ENCODE results near the gene WWOX.

WWOX gene

DNA sequence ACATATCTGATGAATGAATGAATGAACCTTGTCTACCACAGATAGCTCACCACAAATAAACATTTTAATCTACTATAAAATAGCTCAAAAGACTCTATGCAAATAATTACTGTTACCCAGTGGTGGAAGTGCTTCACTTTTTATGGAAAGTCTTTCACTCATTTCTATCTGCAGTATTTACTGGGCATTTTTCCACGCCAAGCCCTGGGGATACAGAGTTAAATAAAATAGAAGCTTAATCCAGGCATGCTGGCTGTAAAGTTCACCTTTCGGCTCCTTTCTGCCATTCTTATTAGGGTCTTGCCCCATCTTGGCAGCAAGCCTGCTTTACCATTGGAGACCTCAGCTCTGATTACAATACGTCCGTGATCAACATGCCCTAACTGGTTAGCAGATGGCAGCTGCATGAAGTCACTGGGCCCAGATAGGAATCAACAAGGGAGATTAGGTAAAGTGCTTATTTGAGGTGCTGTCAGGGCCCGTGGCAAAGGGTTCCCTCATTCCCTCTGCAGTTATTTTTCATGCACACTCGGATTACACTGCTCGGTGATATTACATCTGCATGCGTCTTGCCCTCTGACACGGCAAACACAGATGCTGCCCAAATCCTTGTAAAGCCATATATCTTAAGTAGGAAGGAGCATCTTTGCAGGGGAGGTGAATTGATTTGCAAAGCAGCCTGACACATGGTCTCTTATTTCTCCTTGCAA lies 648.9 kb downstream of the WWOX start:
- no peak for DNase-seq (ENCODE audit: low read depth in 2 of 2, low spot score in 1 of 2)

DNA sequence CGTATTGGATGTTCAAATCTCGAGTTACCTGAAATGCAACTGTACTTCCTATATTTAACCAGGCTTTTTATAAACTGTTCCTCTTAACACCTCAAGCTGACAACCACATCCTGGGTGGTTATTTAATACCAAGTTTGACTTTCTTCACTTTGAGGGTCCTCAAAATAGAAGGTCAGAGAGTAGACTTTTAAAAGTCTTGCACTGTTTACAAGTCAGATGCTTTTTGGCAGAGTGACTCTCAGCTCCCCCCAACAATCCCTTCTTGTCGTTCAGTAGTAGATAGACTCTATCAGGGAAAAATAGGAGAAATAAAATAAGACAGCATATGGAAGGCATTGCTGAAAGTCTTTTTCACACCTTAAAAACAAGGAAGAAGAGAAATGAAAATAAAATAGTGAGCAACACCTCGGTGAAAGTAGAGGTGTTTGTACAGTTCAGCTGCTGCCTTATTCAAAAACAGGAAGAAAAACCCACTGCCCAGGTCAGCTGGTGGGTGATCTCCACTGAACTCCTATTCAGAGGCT lies 650.4 kb downstream of the WWOX start:
- no peak for DNase-seq (ENCODE audit: low read depth in 2 of 2, low spot score in 1 of 2)

DNA sequence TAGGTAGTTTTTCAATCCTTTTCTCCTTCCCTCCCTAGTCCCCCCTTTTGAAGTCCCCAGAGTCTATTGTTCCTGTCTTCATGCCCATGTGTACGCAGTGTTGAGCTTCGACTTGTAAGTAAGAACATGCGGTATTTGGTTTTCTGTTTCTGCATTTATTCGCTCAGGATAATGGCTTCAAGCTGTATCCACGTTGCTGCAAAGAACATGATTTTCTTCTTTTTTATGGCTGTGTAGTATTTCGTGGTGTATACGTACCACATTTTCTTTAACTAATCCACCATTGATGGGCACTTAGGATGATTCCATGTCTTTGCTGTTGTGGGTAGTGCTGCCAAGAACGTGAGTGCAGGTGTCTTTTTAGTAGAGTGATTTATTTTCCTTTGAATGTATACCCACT lies 651.2 kb downstream of the WWOX start:
- no peak for DNase-seq (ENCODE audit: low read depth in 2 of 2, low spot score in 1 of 2)

DNA sequence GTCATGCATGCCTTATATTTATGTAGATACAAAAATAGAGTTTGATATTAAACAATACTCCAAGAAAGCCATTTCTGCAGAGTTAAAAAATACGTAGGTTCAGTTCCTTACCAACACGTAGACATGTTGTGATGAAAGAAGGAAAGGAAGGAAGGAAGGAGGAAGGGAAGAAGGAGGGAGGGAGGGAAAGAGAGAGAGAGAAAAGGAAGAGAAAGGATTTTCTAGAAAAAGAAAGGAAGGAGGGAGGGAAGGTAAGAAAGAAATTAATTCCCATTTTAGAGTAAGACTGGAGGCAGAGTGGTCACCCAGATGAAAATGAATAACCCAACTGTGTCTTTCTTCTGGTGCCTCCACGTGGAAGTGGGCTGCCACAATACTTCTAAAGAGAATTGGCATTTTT lies 652.1 kb downstream of the WWOX start:
- no peak for DNase-seq (ENCODE audit: low read depth in 2 of 2, low spot score in 1 of 2)

DNA sequence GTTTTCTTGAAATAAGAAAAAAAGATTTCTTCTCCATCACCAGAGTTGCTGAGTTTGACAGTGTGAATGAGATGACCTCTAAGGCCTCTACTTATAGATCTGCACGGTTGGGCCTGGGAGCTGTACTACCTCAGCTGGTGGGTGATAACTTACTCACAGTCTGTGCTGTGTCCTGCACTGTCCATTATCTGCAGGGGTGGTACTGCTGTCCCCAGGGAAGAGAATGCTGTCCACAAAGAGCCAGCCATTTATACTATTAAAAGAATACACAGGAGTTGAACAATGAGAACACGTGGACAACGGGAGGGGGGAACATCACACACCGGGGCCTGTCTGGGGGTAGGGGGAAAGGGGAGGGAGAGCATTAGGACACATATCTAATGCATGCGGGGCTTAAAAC lies 655.3 kb downstream of the WWOX start:
- DNase-seq (ENCODE audit: low read depth in 2 of 2, low spot score in 1 of 2): no peak

DNA sequence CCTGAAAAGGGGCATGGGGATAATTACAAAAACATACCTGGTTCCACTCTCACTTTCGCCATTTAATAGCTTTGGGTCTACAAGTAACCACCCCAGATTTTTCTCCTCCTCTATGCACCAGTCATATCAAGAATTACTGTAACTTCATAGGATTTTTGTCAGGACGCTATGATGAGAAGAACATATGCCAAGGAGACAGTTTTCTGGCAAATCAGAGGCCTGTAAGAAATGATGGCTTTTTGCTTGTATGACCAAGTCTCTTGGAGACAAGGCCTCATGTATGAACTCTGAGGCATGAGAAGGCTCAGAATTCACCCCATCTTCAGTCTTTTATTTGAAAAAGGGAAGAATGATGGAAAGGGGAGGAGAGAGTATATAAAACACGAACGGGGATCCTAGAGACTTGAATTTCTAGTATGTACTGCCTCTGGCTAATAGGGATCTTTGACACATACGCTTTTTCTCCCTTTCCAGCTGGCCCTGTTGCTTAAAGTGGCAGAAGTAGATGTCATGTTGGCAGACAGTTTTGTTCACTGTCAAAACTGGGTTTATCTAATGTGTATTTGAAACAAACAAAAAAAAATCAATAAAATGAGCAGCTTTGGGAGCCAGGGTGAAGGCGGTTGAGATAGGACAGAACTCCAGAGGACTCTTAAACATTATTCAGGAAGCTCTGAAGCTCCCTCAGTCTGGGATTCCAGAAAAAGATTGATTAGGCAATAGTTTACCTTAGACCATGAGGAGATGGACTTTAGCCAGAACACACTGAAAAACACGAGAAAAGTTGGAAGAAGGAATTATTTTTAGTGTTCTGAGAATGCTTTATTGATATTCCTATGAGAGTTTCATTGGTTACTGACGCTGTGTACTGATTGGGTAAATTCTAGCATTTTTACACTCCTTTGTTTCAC lies 656.6 kb downstream of the WWOX start:
- no peak for DNase-seq (ENCODE audit: low read depth in 2 of 2, low spot score in 1 of 2)

DNA sequence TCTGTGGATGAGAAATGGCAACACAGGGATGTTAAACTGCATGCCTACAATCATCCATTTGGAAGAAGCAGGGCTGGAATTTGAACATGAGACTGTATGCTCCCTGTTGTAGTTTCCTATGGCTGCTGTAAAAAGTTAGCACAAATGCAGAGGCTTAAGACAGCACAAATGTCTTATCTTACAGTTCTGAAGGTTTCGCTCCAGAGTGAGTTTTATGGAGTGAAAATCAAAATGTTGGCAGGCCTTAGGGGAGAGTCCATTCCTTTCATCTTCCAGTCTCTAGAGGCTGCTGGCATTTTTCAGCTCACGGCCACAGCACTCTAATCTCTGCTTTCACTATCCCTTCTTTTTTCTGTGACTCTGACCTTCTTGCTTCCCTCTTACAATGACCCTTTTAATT lies 660.1 kb downstream of the WWOX start:
- no peak for DNase-seq (ENCODE audit: low read depth in 2 of 2, low spot score in 1 of 2)

DNA sequence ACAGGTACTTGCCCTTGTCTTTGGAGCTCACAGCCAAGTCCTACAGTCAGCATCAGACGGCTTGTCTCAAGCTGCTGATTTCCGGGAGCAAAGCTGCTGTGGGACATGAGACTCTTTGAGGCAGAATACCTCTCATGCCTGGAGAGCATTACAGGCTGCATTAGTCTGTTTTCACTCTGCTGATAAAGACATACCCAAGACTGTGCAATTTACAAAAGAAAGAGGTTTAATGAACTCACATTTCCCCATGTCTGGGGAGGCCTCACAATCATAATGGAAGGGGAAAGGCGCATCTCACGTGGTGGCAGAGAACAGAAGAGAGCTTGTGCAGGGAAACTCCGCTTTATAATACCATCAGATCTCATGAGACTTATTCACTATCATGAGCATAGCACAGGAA lies 661.2 kb downstream of the WWOX start:
- DNase-seq (ENCODE audit: low read depth in 2 of 2, low spot score in 1 of 2): no peak

DNA sequence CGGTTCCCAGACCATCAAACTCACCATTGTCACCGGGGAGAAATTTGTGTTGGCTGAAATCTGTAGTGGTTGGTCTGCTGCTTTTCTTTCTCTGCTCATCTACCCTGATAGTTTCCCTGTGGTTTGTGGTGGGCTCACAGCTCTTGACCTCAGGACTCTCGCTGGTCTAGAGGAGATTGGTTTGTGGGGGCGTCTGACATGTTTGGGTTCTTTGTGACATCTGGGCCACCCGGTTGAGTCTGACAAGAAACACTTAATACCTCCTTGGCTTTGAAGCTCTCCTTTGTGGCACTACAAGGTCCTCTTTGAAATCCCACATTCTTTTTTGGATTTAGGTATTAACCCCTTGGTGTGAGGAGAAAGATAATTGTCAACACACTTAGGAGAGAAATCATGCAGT lies 662.0 kb downstream of the WWOX start:
- DNase-seq (ENCODE audit: low read depth in 2 of 2, low spot score in 1 of 2): no peak

DNA sequence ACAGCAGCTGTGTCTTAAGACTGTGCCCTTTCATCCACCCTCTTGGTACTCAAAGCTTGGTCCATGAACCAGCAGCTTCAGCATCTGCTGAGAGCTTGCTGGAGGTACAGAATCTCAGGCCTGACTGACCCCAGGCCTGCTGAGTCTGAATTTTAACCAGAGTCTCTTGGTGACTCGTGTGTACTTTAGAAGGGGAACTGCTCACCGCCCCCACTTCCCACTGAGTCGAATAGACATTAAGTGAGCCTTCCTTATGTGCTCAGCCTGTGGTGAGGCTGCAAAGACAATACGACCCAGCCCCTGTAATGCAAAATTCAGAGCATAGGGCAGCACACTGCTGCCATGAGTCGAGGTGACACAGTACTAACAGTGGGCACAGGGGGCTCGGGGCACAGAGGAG lies 662.8 kb downstream of the WWOX start:
- no peak for DNase-seq (ENCODE audit: low read depth in 2 of 2, low spot score in 1 of 2)

DNA sequence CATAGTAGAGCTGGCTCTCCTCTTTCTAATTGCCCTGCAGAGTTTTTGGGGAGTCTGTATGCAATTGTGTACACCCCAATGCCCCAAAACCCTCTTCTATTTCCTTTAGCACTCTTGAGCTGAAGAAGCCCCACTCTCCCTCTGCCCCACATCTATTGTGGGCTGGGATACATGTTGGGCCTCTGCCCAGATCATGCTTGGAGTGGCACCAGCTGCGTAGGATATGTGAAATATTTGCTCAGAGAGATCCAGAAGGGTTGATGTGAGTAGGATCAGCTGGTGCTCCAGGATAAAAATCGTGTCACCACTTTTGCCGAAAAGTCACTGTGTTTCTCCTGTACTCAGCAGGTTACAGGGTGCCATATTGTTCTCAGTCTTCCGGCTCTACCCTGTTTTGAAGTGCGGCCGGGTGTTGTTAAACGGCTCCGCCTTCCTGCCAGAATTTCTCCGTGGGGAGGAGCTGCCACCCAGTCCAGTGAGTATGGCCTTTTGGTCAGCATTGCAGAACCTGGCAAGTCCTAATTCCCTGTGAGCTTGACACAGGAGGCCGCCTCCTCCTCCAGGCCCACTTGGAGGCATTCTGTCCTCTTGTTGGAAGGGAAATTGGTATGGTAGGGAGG lies 664.5 kb downstream of the WWOX start:
- DNase-seq (ENCODE audit: low read depth in 2 of 2, low spot score in 1 of 2): no peak

DNA sequence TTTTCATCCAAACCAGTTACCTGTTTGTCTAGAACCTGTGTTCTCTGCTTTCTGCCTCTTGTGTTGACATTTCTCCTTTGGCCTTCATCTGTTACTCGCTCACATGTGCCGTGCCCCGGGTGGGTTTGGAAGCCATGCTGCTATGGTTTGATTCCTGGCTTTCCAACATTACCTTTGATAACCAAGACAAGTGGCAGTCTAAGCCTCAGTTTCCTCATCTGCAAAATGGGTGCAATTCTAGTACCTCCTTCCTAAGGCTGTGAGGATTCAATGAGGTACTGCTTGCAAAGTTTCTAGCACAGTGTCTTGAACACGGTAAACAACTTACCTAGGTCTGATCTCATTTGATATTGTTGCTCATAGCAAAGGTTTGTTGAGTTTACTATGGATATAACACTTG lies 665.0 kb downstream of the WWOX start:
- DNase-seq (ENCODE audit: low read depth in 2 of 2, low spot score in 1 of 2): no peak

DNA sequence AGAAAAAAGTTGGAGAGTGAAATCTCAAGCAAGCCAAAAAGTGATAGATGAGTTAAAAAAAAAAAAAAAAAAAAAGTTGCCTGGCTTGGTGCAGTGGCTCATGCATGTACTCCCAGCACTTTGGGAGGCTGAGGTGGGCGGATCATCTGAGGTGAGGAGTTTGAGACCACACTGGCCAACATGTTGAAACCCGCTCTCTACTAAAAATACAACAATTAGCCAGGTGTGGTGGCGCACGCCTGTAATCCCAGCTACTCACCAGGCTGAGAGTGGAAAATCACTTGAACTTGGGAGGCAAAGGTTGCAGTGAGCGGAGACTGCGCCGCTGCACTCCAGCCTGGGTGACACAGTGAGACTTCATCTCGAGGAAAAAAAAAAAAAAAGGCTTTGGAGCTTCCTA lies 668.8 kb downstream of the WWOX start:
- DNase-seq (ENCODE audit: low read depth in 2 of 2, low spot score in 1 of 2): no peak

DNA sequence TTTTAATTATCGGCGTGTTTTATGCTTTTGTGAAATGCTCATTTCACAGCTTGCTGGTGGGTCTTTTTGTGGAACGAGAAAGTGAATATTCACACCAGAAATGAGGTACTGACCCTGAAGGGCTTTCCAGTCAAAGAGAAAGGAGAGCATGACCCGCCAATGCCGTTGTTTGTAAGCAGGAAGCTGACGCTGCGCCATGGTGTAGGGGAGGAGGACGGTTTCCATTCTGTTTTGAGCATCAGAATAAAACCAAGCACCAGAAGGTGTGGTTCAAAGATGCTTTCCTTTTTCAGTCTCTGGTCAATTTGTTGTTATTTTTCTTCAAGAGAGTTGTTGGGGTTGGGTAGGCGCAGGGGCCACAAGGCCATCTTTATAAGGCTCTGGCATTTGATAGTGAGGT lies 669.3 kb downstream of the WWOX start:
- DNase-seq (ENCODE audit: low read depth in 2 of 2, low spot score in 1 of 2): no peak

DNA sequence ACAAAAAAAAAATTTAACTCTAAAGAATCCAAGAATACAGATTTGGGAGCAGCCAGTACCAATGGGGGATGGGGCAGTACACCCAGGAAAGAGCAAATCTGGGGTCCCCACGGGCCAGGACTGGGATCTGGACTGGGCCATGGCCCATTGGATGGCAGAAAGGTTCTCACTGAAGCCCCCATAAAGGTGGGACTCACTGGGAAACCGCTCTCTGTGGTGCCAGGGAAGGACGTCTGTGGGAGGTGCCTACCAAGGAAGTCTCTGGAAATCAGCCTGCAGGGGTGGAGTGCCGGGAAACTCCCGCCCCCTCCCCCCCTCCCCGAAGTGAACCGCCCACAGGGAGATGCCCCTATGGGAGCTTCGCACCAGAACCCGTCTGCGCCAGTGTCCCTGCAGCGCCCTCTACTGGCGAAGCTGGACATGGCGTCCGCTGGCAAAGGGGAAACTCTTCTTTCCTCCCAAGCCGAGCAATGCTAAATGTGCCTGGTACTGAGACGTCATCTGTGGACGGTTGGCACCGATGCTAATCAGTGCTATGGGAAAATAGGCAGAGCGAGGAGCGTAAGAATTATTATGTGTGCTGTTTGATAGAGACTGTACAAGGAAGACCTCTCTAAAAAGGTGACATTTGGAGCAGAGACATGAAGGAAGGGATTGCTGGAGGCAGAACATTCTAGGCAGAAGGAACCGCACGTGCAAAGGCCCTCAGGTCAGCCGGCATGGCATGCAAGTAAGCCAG lies 671.1 kb downstream of the WWOX start:
- DNase-seq (ENCODE audit: low read depth in 2 of 2, low spot score in 1 of 2): peak; percentile 52 to 61

DNA sequence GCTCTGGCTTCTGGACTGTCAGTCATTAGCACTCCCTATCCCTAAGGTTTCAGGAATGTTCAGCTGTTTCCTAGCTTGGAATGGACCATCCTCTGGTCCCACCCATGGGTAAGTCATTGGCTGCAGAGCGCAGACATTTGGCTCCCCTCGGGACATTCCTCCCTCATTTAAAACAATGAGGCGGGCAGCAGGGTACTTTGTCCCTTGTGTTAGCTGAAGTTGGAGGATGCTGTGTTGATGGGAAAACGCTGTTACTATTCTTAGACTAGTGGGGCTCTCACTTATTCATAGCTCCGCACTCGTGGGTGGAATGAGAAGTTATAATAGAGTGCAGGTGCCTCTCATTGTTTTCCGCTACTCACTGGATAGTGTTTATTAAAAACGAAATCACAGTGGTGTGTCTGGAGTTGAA lies 673.8 kb downstream of the WWOX start:
- no peak for DNase-seq (ENCODE audit: low read depth in 2 of 2, low spot score in 1 of 2)

DNA sequence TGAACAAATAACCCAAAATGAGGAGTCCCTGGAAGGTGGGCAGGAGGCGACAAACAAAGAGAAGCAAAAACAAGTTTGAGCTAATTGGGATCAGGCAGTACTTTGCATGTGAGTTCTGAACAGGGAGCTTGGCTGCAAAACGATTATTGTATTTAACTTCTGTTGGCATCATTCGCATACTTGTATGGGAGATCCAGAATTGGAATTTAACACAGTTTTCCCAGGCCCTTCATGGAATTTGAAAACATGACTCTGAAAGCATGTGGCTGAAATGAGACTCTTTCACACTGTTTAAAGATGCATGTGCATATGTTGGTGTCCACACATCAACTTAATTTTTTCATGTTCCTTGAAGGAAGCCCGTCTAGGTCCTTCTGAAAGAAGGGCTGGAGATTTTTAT lies 674.3 kb downstream of the WWOX start:
- no peak for DNase-seq (ENCODE audit: low read depth in 2 of 2, low spot score in 1 of 2)

DNA sequence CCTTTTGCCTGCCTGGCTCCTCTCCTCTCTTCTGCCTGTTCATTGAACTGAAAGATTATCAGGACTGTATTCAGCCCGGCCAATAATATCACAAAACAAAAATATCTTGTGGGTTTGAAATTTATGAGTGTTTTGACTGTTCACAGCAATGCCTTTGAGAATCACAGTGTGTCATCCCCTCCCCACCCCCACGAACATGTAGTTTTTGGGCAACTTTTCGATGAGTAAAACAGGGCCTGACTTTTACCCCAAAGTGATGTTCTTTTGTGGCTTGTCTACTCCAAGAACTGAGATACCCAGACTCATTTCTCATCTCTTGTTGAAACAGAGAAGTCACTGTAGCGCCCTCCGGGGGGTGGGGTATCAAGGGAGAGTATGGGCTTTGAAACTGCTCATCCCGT lies 675.7 kb downstream of the WWOX start:
- DNase-seq (ENCODE audit: low read depth in 2 of 2, low spot score in 1 of 2): no peak

DNA sequence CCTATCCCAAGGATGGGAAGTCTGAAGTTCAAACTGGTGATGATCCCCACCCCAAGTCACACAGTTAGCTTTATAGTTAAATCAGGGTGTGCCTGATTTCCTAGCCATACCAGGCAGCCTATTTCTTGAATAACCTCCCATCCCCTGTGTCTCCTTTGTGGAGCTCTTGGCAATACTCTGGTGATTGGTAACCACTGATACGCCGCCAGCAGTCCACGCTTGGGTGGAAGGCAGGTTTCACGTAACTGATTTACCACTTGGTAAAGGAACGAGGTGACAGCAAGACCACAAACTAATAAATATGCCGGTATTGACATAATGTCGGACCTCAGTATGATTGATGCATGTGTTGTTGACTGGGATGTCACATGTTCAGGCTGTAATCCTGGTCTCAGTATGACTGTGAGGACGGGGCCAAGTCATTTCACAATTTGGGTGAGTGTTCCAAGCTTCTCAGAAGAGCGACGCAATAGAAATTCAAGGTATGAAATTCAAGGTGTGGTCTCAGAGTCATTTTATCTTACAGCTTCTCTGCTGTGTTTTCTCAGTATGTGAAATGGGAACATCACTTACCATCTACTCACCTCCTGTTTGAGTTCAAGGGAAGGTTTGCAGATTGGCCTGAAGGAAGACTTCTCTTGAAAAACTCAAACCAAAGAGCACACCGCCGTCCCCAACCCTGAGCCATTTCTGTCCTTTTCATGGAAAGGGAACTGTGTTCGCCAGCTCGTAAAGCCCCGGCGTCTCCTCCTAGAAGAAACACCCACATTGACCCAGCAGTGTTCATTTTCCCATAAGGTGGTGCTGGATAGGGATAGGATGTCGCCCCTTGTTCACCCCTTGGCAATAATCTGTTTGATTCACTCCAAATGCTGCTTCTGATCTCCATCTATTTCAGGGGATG lies 678.9 kb downstream of the WWOX start:
- no peak for DNase-seq (ENCODE audit: low read depth in 2 of 2, low spot score in 1 of 2)

DNA sequence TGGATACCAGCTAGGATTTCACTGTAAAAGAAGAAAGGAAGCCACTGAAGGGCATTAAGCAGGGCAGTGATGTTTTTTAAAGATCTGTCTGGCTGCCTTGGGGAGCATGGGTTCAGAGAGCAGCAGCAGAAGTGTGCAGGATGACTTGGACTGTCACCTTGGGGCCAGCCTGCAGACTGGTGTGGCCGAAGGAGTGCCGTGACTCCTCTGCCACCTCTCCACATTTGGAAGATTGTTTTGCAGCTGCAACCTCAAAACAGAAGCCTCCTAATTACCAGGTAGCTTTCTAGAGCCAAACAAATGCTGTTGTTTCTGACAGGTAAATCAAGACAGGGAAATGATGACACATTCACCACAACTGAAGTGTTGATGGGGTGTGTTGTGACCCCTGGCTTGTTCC lies 681.4 kb downstream of the WWOX start:
- DNase-seq (ENCODE audit: low read depth in 2 of 2, low spot score in 1 of 2): no peak
